ENCODE data around the gene ZNRF3.

- TF ChIP-seq EZH2 (IDR thresholded peaks at IDR 0.05; ENCODE audit: low read depth, unreplicated experiment) (no peak), CTCF (conservative IDR thresholded peaks at IDR 0.05; ENCODE audit: low read depth in 2 of 2) (no peak; a peak in 2 of 4 replicates), POLR2AphosphoS5 (IDR thresholded peaks at IDR 0.05; ENCODE audit: low read depth) (no peak), REST (IDR thresholded peaks at IDR 0.05; ENCODE audit: unreplicated experiment) (no peak), JUNB (IDR thresholded peaks at IDR 0.05; ENCODE audit: unreplicated experiment) (no peak), EZH2phosphoT487 (IDR thresholded peaks at IDR 0.05; ENCODE audit: unreplicated experiment) (no peak)
These were observed 51.8 kb downstream of the ZNRF3 start for GRCh38 chr22:28935140-28935539.
